Activated CD8-positive, alpha-beta memory T cell treated with anti-CD3 and anti-CD28 coated beads, Interleukin-2, amount 50 U/mL, for 1 hour (primary cell): Measurements from ENCODE around the gene CERCAM.
"Not testable (repeated sequence)": the region's sequence is repeated elsewhere in the genome, so short reads cannot be mapped to it uniquely, and the experiment has no call there.

ENCODE experiments used
- DNase-seq: peaks from one replicate; pipeline ENCODE4 v3.0.0-alpha.2; 2020; ENCODE audit errors: extremely low read depth

Gene CERCAM

DNA sequence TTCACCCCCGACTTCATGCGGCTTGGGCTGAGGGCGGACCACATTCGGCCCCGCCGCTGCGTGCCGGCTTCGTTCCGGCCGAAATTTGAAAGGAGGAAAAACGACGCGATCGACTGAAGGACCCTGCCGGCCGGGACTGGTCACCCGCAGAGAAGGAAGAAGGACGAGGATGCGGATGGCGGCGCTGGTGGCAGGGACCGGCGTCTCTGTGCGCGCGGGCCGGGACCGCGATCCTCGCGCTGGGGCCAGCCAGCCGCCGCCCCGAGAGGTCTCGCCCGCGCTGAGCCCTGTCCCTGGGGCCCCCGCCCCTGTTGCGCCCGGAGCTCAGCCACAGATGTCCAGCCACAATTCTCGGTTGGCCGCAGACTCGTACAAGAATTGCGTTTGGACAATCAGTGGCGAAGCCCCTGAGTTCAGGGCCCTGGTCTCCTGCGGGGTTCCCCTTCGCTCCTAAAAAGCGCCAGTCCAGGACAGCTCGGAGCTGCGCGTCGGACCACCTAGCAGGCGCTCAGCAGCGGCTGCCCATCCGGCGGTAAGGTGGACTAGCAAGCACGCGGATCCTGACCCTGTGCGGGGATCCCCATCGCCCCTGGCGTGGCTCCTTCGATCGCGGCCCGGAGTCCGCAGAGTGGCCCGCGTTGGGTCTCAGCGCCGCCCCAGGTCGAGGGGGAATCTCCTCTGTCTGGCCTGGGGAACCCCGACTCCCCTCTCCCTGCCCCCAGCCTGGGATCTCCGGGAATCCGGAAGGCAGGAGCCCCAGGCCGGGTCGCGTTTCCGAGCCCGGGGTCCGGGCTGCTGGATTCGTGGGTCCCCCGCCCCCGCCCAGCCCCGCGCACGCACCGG is 28.1 kb upstream of the CERCAM start:
- DNase-seq: no peak

DNA sequence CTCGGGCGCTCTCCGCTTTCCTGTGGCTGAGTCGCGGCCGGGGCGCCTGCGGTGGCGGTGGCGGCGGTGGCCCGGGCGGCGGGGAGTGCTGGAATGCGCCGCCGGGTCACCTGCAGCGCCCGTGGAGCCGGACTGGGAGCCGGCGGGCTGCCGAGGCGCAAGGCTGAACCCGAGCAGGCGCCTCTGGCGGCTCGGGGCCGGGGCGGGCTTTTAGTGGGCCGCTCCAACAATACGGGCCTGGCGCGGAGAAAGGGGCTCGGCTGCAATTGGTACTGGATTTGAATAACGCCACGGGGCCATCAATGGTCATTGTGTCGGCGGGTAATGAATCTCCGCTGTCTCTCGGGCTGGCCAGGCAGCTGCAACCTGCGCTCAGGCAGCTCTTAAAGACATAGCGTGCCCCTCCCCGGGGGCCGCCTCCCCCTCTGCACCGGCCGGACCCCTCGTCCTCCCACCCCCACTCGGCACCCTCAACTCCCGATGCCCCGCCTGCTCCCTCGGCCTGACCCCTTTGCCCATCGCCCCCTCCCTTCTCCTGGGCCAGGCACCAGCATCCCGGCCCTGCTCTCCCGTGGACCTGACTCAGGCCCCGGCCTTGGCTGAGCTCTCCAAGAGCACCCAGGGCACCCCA is 27.4 kb upstream of the CERCAM start:
- DNase-seq: no peak

DNA sequence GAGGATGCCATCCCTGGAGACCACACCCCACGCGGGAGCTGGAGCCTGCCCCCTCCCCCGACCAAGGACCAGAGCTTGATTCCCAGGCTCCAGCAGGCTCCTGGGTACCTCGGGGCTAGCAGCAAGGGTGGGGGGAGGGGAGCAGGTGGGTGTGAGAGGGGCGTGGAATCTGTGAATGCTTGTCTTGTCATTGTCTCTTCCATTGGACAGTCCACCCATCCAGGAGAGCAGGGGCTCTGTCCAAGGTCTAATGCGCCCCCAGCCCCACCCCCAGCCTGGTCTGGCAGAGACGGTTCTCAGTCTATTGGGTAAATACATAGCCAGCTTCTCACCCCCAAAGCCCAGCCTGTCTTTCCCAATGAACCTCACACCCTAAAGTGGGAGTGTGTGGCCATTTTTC is 26.7 kb upstream of the CERCAM start:
- DNase-seq: no peak

DNA sequence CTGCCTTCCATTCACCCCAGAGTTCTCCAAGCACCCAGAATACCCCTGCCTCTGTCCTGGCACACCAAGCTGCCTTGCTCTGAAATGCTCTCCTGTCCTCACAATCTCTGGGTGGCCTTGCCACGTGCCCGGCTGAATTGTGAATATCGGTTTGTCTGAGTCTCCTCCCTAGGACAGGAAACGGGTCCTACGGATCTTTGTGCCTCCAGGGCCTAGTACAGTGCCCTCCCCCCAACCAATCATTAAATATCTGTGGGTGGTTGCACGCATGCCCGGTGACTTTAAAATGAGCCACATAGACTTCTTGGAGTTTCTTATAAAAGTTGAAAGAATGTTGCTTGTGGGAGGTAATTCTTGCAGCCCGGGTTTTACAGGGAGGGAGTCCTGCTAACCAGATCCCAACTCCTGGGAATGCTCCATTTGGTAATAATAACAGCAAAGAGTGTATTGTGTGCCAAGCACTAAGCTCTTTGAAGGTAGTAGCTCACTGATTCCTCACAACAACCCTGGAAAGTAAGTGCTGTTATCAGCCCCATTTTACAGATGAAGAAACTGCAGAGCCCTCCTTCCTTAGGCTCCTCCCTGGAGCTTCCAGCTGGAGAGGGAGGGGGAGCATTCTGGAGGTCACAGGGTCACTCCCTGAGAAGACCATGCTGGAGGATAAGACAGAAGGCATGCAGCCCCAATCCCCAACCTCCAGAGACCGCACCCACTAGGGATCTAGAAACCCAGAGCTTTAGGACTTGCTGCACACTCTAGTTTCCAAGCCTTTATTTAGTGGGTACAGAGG is 26.1 kb upstream of the CERCAM start:
- DNase-seq: no peak

DNA sequence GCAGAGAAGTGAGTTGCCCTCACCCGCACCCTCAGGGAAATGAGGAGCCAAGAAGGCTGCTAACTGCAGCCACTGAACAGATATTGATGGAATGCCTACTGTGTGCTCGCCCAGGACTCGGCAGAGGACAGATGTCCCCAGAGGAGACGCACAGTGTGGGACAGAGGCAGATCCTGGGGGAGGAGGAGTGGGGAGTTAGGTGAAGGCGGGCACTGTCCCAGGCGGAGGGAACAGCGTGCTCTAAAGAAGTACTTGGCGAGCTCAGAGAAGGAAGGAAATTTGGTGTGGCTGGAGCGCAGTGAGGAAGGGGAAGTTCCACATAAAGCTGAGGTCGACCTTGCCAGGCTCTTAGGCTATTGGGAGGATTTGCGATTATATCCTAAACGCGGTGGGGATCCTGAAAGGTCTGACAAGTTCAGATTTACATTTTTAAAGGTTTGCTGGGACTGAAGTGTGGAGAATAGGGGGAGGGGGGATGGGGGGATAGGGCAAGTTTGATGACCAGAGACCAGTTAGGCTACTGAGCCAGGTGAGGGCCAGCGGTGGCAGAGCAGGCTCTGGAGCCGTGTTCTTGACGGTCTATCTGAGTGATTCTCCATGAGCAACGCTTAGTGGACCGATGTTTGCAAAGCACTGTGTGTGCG is 23.6 kb upstream of the CERCAM start:
- DNase-seq: no peak

DNA sequence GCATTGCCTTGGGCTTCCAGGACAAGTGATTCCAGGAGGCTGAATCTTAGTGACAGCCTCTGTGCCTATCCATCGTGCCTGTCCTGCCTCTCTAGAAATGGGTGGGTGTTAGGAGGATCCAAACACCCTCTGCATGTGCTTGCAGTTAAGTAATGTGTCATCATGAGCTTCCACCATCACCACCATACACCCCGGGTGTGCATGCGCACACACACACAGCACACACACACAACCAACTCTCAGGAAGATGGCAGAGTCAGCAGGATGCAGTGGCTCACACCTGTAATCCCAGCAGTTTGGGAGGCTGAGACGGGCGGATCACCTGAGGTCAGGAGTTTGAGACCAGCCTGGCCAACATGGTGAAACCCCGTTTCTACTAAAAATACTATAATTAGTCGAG is 22.8 kb upstream of the CERCAM start:
- no peak for DNase-seq

DNA sequence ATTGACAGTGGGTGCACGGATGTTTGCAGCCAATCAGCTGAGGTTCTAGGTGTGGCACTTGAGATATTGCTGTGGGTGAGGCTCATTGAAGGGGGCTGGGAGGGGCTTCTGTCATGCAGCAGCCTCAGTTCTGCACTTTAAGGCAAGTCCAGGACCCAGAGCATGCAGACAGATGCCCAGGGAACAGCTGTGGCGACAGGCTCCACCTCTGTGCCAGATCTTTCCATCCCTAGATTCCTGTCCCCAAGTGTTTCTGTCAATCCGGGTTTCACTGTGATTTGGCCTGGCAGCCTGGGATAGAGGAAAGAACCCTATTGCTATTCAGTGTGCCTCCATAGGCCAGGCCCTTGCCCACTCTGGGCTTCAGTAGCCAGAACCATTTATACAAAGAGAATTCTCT is 20.8 kb upstream of the CERCAM start:
- DNase-seq: no peak

DNA sequence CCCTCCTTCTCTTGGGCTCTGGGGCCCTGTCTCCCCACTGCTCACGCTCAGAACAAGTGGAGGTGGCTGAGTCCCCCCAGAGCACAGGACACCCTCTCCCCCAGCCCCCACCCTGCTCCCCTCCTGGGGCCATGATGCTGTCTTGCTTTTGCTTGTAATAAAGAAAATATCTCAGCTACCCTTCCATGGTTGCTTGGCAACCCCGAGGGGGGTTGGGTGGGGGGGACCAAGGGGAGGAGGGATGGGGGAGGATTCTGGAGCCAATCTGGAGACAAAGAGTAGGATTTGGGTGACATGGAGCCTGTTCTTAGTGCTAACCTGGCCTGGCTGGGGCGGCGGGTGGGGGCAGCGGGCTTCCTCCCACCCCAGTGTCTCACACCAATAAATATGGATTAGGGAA is 16.1 kb upstream of the CERCAM start:
- no peak for DNase-seq

DNA sequence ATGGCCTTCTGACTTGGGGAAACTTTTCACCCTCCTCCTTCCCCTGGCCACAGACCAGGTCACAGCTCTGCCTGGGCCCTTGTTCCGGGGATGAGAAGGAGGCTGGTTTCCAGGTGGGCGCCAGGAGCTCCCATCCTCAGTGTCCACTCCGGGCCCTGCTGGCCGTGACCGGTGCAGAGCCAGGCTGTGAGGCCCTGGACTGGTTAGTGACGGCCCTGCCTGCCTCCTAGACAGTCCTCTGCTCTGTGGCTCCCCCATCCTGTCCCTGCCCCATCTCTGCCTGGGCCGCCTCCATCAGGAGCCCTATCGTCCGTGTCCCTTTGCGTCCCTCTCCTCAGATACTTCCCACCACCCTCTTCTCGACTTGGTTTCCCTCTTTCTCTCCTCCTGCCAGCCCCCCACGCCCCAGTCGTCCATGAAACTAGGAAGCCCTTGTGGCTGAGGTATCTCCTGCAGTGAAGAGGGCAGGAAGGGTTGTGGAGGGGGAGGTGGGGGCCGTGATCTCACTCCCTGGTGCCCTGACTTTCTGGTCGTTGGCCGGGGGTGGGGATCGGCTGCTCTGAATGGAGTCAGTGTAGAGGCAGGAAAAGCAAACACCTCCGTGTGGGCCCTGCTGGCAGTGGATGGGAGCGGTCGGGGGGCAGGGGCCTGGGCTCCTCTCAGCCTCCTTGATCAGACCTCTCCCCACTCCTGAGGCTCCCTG is 15.4 kb upstream of the CERCAM start:
- no peak for DNase-seq

DNA sequence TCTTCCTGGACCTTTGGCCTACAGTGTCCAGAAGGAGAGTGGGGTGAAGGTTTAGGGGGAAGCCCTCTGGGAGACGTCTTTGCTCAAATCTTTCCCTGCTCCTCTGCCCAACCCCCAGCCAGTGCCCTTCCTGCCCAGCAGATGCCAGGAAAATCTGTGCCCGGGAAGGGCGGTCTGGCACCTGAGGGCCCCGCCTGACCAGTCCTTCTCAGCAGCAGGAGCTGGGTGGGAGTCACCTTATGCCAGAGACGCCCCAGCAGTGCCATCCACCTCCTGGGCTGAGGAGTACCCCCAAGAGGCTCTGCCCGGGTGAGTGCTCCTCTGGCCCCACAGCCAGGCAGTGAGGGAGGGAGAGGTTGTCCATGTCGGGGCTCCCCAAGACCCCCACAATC is 14.9 kb upstream of the CERCAM start:
- DNase-seq: no peak

DNA sequence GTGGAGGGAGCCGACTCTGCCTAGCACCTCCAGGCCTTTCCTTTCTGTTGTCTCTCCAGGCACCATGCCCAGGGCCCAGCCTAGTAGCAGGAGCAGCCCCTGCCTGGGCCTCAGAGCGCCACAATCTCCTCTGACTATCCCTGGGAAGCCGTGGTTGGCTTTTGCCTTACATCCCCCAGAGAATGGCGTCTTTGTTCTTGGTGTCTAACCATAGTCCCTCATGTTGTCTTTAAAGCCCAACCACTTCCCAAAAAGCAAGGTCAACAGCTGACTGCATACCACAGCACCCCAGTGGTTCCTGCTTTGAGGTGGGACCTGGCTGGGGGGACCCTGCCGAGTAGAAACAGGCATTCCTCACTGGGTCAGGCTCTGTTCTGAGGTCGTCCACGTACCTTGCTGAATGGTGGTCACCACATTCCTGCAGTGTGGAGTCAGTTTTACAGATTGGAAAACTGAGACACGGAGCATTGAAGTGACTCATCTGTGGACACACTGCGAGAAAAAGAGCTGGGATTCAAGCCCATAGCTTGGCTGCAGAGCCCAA is 13.7 kb upstream of the CERCAM start:
- DNase-seq: no peak

DNA sequence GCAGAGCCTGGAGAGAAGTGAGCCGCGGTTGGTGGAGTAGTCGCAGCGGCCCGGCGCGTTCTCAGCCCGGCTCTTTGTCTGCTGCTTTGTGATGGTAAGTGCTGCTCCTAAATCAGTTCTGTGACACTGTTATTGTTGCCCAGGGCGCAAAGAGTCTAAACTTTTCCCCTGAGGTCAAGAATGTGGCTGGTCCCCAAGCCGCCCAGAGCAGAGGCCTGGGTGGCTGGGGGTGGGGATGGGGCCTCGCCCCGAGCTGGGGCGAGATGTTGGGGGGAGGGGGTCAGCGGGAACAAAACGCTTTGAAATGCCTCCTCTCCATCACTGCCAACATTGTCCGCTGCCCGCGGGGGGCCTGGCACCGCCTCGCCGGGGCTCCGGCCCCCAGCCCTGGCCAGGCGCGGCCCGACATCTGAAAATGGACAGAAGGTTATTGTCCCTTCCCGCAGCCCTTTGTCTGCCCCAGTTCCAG is 11.7 kb upstream of the CERCAM start:
- DNase-seq: no peak

DNA sequence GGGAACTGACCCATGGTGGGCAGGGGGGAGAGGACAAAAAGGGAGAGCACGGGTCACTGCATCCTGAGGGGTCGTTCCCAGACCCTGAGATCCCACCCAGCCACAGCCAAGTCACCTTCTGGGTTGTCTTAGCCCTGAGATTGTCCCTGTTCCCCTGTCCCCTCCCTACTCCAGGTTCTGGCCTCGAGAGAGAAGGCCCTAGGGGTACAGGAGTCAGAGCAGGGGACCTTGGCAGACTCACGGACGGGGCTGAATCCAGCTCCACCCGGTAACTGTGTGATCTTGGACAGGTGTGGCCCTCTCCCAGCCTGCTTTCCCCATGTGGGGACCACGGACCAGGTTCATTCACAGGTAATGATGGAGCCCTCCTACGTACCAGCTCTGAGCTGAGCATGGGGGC is 11.2 kb upstream of the CERCAM start:
- no peak for DNase-seq

DNA sequence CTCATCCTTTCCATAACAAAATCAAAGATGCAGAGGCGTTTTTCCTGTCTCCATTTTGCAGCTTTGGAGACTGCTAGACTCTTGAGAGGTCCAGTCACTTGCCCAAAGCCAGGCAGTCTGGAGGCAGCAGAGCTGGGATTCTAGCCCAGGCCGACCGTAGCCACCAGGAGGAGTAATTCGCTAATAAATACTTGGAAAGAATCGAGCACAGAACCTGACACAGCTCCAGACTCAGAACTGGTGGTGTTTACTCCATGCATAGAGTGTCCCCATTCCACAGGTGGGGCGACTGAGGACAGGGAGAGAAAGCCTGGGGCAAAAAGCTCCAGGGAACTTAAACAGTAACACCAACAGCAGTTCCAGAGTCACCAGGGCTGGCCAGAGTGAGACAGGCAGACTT is 10.7 kb upstream of the CERCAM start:
- DNase-seq: no peak

DNA sequence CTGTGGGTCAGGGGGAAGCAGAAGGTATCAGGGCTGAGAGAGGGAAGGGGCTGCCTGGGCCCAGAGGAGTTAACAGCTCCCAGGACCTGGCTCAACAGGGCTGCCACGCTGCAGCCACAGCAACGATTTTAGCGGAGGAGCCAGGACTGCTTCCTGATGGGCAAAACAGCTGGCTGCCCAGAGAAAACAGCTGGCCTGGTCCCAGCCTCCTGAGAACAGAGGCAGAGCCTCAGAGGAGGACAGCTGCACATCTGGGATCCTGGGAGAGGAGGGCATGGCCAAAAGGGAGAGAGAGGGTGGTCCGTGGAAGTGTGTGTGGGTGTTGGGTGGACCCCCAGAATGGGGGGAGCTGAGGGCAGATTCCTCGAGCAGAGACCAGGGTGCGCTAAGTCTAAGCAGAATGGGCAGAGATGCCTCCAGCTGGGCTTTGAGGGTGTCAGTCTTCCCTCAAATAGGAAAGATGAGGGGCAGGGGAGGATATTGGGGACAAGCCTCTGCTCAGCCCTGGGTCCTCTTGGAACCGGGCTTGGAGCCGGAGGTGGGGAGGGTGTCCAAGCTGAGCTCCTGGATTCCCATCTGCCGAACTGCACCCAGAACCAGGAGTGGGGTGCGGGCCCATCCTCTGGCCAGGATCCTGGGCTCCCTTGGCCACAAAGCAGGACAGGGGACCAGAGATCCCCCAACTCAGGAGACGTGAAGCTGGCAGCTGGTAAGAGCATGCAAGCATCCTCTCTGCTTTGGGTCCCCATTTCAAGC is 9.1 kb upstream of the CERCAM start:
- DNase-seq: no peak

DNA sequence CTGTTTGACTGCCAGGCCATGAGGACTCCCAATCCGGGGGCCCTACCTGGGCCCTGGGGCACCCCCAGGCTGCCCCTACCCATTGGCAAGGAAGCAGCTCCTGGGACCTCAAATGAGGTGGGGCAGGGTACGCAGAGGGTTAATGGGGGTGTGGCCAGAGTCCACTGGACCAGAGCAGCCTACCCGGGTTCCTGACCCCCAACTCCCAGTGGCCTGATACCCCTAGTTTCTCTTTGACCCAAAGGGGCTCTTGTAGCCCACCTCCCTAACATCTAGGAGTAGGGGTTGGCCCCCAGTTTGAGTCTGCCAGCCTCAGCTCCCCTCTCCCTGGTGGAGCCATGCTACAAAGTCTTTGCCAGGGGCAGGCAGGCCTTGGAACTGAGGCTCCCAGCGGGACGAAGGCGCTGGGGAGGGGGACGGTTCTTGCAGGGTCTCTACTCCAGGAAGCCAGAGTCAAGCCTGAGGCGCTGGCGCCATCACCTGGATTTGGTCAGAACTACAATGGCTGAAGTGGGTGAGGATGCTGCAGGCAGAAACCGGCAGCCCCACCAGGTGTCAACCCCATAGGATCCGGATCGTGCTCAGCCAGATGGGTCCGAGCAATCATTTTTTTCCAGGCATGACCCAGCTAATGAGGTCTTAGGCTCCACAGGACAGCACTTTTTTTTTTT is 8.4 kb upstream of the CERCAM start:
- no peak for DNase-seq

DNA sequence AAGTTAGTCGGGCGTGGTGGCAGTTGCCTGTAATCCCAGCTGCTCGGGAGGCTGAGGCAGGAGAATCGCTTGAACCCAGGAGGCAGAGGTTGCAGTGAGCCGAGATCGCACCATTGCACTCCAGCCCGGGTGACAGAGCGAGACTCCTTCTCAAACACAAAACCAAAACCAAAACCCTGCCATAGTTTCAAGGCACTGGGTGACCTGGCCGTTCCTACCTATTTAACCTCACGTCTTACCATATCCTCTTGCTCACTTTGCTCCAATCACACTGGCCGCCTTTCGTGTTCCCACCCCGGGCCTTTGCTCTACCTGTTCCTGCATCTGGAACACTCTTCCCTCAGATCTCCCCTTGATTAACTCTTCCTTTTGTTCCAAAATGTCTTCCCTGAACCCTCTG is 6.9 kb upstream of the CERCAM start:
- not testable (repeated sequence) for DNase-seq

DNA sequence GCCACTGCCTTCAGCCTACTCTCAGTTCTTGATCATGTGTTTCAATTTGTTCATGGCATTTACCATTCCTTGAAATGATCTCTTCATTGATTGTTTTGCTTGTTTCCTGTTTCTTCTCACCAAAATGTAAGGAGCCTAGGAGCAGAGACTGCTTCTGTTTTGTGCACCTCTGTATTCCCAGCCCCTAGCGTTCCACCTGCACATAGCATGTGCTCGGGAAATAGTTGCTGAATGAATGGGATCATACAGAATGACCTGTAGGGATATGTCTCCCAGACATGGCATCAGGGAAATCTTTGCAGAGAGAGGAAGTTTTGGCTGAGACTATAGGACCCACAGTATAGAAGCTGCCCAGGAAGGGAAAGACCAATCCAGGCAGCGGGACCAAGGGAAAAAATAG is 6.2 kb upstream of the CERCAM start:
- no peak for DNase-seq

DNA sequence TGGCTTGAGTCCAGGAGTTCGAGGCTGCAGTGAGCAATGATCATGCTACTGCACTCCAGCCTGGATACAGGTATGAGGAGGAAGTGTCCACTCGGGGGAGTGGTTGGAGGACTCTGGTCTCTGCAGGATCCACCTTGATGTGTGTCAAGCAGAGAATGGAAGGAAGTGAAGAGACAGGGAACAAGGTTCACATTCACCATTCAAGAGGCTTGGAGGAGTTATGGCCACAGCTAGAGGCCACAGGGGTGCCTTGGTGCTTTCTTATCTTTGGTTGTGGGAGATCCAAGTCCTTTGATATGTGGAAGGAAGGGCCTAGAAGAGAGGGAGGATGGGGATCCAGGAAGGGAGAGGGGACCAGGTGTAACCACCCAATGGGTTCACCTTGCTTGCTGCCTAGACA is 5.4 kb upstream of the CERCAM start:
- DNase-seq: no peak

DNA sequence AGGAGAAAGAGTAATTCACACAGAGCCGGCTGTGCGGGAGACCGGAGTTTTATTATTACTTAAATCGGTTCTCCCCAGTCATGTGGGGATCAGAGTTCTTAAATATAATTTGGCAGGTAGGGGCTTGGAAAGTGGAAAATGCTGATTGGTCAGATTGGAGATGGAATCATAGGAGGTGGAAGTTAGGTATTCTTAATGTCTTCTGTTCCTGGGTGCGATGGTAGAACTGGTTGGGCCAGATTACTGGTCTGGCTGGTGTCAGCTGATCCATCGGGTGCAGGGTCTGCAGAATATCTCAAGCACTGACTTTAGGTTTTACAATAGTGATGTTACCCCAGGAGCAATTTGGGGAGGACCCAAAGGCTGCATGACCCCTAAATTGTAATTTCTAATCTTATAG is 4.6 kb upstream of the CERCAM start:
- DNase-seq: no peak
